HL-60 (cell line): ENCODE results near the gene DHDH.
"Not testable (repeated sequence)": the region's sequence is repeated elsewhere in the genome, so short reads cannot be mapped to it uniquely, and the experiment has no call there.

Source experiments
- DNase-seq, 2 experiments: peaks; one replicate each; pipeline ENCODE4 v3.0.0-alpha.2; 2010 to 2020; ENCODE audit warnings: low read depth in 1 of 2, low spot score in 1 of 2
- H3K27ac ChIP-seq: fragments of 250-450 bp; sonication (Bioruptor Pico); replicated peaks from 2 replicates; pipeline ENCODE4 v1.5.1; 2020; ENCODE audit warnings: mild to moderate bottlenecking, moderate library complexity
- H3K27me3 ChIP-seq: fragments of 250-450 bp; sonication (Bioruptor Pico); 2 replicates; pipeline ENCODE4 v1.5.1; 2021; ENCODE audit warnings: mild to moderate bottlenecking, moderate library complexity; ENCODE audit not compliant: insufficient read depth, poor library complexity, severe bottlenecking
- H3K4me3 ChIP-seq: replicated peaks from 2 replicates; pipeline ENCODE4 v1.5.1; 2011; ENCODE audit warnings: mild to moderate bottlenecking, control low read depth, low read length; ENCODE audit not compliant: insufficient read depth
- GABPA ChIP-seq: IDR thresholded peaks from 2 replicates; pipeline ENCODE4 v1.6.1; 2012; ENCODE audit warnings: low read depth
- POLR2AphosphoS5 ChIP-seq: IDR thresholded peaks from 2 replicates; pipeline ENCODE4 v1.6.1; 2012; ENCODE audit warnings: low read depth
- SPI1 ChIP-seq: IDR thresholded peaks from 2 replicates; pipeline ENCODE4 v1.6.1; 2012; ENCODE audit warnings: low read depth, mild to moderate bottlenecking, borderline replicate concordance
- TF ChIP-seq, protein P1 (sequence below): IDR thresholded peaks from 2 replicates; pipeline ENCODE4 v1.6.1; 2012; ENCODE audit warnings: low read depth; ENCODE audit not compliant: insufficient replicate concordance
- TF ChIP-seq, protein P2 (sequence below): IDR thresholded peaks from one replicate; pipeline ENCODE4 v1.5.1; 2011; ENCODE audit warnings: low read length, control low read depth, inconsistent platforms; ENCODE audit not compliant: insufficient read depth

Gene DHDH

GRCh38 chr19:48897181-48897580 lies 36.3 kb upstream of the DHDH start:
- no peak for TF ChIP-seq SPI1
- no peak for TF ChIP-seq GABPA
- TF ChIP-seq, protein P1, sequence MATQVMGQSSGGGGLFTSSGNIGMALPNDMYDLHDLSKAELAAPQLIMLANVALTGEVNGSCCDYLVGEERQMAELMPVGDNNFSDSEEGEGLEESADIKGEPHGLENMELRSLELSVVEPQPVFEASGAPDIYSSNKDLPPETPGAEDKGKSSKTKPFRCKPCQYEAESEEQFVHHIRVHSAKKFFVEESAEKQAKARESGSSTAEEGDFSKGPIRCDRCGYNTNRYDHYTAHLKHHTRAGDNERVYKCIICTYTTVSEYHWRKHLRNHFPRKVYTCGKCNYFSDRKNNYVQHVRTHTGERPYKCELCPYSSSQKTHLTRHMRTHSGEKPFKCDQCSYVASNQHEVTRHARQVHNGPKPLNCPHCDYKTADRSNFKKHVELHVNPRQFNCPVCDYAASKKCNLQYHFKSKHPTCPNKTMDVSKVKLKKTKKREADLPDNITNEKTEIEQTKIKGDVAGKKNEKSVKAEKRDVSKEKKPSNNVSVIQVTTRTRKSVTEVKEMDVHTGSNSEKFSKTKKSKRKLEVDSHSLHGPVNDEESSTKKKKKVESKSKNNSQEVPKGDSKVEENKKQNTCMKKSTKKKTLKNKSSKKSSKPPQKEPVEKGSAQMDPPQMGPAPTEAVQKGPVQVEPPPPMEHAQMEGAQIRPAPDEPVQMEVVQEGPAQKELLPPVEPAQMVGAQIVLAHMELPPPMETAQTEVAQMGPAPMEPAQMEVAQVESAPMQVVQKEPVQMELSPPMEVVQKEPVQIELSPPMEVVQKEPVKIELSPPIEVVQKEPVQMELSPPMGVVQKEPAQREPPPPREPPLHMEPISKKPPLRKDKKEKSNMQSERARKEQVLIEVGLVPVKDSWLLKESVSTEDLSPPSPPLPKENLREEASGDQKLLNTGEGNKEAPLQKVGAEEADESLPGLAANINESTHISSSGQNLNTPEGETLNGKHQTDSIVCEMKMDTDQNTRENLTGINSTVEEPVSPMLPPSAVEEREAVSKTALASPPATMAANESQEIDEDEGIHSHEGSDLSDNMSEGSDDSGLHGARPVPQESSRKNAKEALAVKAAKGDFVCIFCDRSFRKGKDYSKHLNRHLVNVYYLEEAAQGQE = no peak
- no peak for TF ChIP-seq POLR2AphosphoS5
- TF ChIP-seq, protein P2, sequence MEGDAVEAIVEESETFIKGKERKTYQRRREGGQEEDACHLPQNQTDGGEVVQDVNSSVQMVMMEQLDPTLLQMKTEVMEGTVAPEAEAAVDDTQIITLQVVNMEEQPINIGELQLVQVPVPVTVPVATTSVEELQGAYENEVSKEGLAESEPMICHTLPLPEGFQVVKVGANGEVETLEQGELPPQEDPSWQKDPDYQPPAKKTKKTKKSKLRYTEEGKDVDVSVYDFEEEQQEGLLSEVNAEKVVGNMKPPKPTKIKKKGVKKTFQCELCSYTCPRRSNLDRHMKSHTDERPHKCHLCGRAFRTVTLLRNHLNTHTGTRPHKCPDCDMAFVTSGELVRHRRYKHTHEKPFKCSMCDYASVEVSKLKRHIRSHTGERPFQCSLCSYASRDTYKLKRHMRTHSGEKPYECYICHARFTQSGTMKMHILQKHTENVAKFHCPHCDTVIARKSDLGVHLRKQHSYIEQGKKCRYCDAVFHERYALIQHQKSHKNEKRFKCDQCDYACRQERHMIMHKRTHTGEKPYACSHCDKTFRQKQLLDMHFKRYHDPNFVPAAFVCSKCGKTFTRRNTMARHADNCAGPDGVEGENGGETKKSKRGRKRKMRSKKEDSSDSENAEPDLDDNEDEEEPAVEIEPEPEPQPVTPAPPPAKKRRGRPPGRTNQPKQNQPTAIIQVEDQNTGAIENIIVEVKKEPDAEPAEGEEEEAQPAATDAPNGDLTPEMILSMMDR = no peak
- H3K4me3 ChIP-seq = no peak overlapping the region
- peaks cover 6% of the 10 kb centered on the region for H3K27me3 ChIP-seq
- no peak overlapping the region for H3K27ac ChIP-seq
- no peak for DNase-seq

GRCh38 chr19:48899386-48899749 lies 34.1 kb upstream of the DHDH start:
- DNase-seq, H3K27me3 ChIP-seq: not testable (repeated sequence)
- peak overlapping the region; percentile 61; the same call in 1 of the 2 replicates for H3K27ac ChIP-seq
- peak overlapping the region; percentile 96 for H3K4me3 ChIP-seq

DNA sequence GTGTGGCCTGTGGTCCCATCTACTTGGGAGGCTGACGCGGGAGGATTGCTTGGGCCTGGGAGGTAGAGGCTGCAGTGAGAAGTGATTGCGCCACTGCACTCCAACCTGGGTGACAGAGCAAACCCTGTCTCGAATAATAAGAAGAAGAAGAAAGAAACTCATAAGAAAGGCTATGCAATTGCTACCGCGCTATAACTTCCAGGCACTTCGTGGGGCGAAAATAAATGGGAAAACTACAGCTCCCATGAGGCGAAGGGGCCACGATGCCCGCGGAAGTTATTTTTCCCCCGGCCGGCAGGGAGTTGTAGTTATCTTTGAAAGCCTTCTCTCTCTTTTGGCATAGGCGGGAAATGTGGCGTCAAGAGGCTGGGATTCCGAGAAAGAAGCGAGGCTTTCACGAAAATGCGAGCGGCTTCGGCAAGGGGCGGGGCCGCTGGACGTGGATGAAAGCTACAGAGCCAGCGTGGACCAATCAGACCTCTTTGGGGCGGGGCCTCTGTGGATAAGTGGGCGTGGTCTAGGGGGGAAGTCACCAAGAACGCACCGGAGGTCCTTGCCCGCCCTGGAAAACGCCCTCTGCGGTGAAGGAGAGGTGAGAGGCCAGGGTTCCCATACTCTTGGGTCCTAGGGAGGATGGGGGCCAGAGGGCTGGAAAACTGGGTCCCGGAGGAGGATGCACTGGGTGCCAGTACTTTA lies 33.6 kb upstream of the DHDH start, which contains the start of gene NUCB1:
Gene NUCB1, plus strand, starts transcription at position 532 of the 696 bp plus-strand sequence. CDS start 485 bp downstream, outside the sequence.
- Histone ChIP-seq H3K27ac (peak within 1 kb of the TSS; percentile 61), H3K27me3 (peaks cover 6% of the 10 kb centered on the region), H3K4me3 (peak within 1 kb of the TSS; percentile 96)
- TF ChIP-seq SPI1 (peak; percentile 88), POLR2AphosphoS5 (peak; percentile 44; the same call in 1 of the 2 replicates), GABPA (peak; percentile 84)
- TF ChIP-seq, protein P2 = no peak
- TF ChIP-seq, protein P1 = no peak
- DNase-seq = peak; percentile 97 to 99

DNA sequence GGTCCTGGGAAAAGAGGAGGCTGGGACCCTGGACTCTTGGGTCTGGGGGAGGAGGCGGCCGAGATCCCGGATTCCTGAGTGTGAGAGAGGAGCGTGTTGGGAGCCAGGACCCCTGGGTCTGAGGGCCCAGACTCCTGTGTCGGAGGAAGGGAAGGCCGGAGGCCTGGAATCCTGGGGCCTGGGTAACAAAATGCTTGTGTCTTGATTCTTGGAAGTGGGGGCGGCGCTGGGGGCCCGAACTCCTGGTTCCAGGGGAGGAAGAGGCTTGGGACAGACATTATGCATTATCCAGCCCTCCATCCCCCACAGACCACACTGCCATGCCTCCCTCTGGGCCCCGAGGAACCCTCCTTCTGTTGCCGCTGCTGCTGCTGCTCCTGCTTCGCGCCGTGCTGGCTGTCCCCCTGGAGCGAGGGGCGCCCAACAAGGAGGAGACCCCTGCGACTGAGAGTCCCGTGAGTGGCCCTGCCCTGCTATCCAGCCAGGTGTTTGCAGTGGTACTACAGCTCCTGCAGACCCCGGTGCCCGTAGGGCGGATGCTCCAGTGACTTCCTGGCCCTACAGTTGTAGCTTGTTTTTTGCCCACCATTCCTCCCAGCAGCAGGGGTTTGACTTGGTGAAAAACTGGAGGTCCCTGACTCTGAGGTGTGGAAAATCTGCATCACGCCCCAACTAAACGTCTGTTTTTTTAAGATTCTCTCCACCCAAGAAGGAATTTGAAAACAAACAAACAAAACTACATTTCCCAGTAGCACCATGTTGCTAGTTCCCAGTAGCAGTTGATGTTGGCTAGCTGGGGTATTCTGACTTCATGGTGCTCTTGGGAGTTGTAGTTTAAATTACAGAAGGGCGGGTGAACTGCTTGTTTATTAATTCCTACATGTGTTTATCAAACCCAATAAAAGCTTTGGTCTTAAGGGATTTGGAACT lies 32.8 kb upstream of the DHDH start:
- peak overlapping the region; percentile 96 for H3K4me3 ChIP-seq
- peak in 1 of 2 experiments; percentile 43 for DNase-seq
- TF ChIP-seq, protein P1 = no peak
- TF ChIP-seq SPI1 (0 out of 2 replicates have a peak, but pooled peaks have one; percentile 8), POLR2AphosphoS5 (no peak)
- no peaks in the 10 kb centered on the region for H3K27me3 ChIP-seq
- H3K27ac ChIP-seq = peak overlapping the region; percentile 61

DNA sequence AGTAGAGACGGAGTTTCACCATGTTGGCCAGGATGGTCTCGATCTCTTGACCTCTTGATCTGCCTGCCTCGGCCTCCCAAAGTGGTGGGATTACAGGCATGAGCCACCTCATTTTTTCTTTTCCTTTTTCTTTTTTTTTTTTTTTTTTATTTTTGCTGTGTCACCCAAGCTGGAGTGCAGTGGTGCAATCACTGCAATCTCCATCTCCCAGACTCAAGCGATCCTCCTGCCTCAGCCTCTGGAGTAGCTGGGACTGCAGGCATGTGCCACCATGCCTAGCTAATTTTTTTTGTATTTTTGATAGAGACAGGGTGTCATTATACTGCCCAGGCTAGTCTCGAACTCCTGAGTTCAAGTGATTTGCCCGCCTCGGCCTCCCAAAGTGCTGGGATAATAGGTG lies 31.2 kb upstream of the DHDH start:
- not testable (repeated sequence) for H3K27ac ChIP-seq, DNase-seq, H3K4me3 ChIP-seq, H3K27me3 ChIP-seq

- not testable (repeated sequence) for H3K27ac ChIP-seq, DNase-seq, H3K4me3 ChIP-seq, H3K27me3 ChIP-seq
Observed at GRCh38 chr19:48903788-48904187, 29.7 kb upstream of the DHDH start.
